HG03108 (cell line): ENCODE measurements around the gene NFYA.

ENCODE experiments used
- ATAC-seq: cut with Tn5 transposase; IDR thresholded peaks from one replicate; pipeline ENCODE4 v1.9.1; 2021; ENCODE audit warnings: moderate library complexity; ENCODE audit not compliant: unreplicated experiment

The NFYA gene

GRCh38 chr6:41071923-41072835 is 595 bp upstream of the NFYA start, which contains the start of gene OARD1:
OARD1 (minus strand) TSS chr6:41072356; CDS start chr6:41071634, 722 bp downstream.
- ATAC-seq, result peak; percentile 56

- peak; percentile 24 for ATAC-seq
These were observed 611 bp downstream of the NFYA start for GRCh38 chr6:41073203-41073967.

GRCh38 chr6:41073968-41074691 is 1.4 kb downstream of the NFYA start:
- no peak for ATAC-seq

GRCh38 chr6:41074692-41075436 is 2.1 kb downstream of the NFYA start:
- no peak for ATAC-seq

GRCh38 chr6:41075651-41076626 is 3.2 kb downstream of the NFYA start:
- no peak for ATAC-seq

GRCh38 chr6:41077536-41077935 is 4.8 kb downstream of the NFYA start:
- ATAC-seq, result no peak

- ATAC-seq, result no peak
These were observed 5.3 kb downstream of the NFYA start for GRCh38 chr6:41078101-41078500.

- no peak for ATAC-seq
These were observed 6.3 kb downstream of the NFYA start for GRCh38 chr6:41079080-41079479.

- ATAC-seq, result no peak
These were observed 7.8 kb downstream of the NFYA start for GRCh38 chr6:41080621-41081020.

GRCh38 chr6:41083072-41083471 is 10.3 kb downstream of the NFYA start:
- no peak for ATAC-seq

GRCh38 chr6:41085182-41085581 is 12.4 kb downstream of the NFYA start:
- no peak for ATAC-seq

- ATAC-seq, result no peak
These were observed 15.7 kb downstream of the NFYA start for GRCh38 chr6:41088451-41088850.

- ATAC-seq, result no peak
These were observed 18.3 kb downstream of the NFYA start for GRCh38 chr6:41090841-41091761.

- no peak for ATAC-seq
These were observed 19.8 kb downstream of the NFYA start for GRCh38 chr6:41092421-41093140.

- ATAC-seq, result no peak
These were observed 21.0 kb downstream of the NFYA start for GRCh38 chr6:41093729-41094128.

- no peak for ATAC-seq
These were observed 24.8 kb downstream of the NFYA start for GRCh38 chr6:41097467-41098090.

- no peak for ATAC-seq
These were observed 25.6 kb downstream of the NFYA start for GRCh38 chr6:41098366-41098765.
